ENCODE measurements around the gene TBP. TPM values are rescaled to one million over a fixed set of nuclear protein-coding genes. Genes with fewer than 3 reads are reported as not detected.

The TBP gene
- total and polyA plus RNA-seq, 2 of the 13 experiments (the other 11 are each of a cell fraction or from before 2014, with no cell fraction given): 21.7 to 28.1 TPM

- TF ChIP-seq CEBPZ (IDR thresholded peaks at IDR 0.05; ENCODE audit: low read length) (no peak), GLI4 (CRISPR knock-in tag; IDR thresholded peaks at IDR 0.05; ENCODE audit: borderline replicate concordance) (peak; percentile 84), POGZ (CRISPR knock-in tag; IDR thresholded peaks at IDR 0.05) (peak; percentile 95), PHB2 (IDR thresholded peaks at IDR 0.05; ENCODE audit: partially characterized antibody) (no peak), ATF6 (CRISPR knock-in tag; conservative IDR thresholded peaks at IDR 0.05) (no peak), FOXP4 (CRISPR knock-in tag; IDR thresholded peaks at IDR 0.05) (peak; percentile 71), ATRX (CRISPR knock-in tag; IDR thresholded peaks at IDR 0.05; ENCODE audit: borderline replicate concordance) (no peak), ZNF446 (CRISPR knock-in tag; IDR thresholded peaks at IDR 0.05) (no peak), FOXO1 (CRISPR knock-in tag; IDR thresholded peaks at IDR 0.05) (peak; percentile 76; the same call in 1 of the 2 replicates), NFYC (CRISPR knock-in tag; IDR thresholded peaks at IDR 0.05) (no peak), NFATC3 (CRISPR knock-in tag; IDR thresholded peaks at IDR 0.05) (peak; percentile 72), CCAR2 (optimal IDR thresholded peaks at IDR 0.05; ENCODE audit: low read depth, low read length) (no peak), MATR3 (CRISPR knock-in tag; IDR thresholded peaks at IDR 0.05) (no peak), CENPX (CRISPR knock-in tag; IDR thresholded peaks at IDR 0.05) (no peak), TEAD3 (CRISPR knock-in tag; optimal IDR thresholded peaks at IDR 0.05; ENCODE audit: borderline replicate concordance) (peak; percentile 44), CSRNP1 (CRISPR knock-in tag; IDR thresholded peaks at IDR 0.05) (peak; percentile 83; the same call in 1 of the 2 replicates), ATF1 (CRISPR knock-in tag; IDR thresholded peaks at IDR 0.05) (peak; percentile 93), HMG20B (CRISPR knock-in tag; conservative IDR thresholded peaks at IDR 0.05) (peak; percentile 67), AGO2 (optimal IDR thresholded peaks at IDR 0.05; ENCODE audit: low read depth, low read length) (peak; percentile 80), PPARG (CRISPR knock-in tag; conservative IDR thresholded peaks at IDR 0.05) (peak; percentile 71; the same call in 1 of the 2 replicates), RBM22 (optimal IDR thresholded peaks at IDR 0.05; ENCODE audit: low read length) (no peak)
Measured at GRCh38 chr6:170552765-170553533, 1.2 kb upstream of the TBP start, which contains the start of gene PSMB1 (continued).

Measured in HepG2 (cell line).